OCI-LY7 (cell line): Measurements from ENCODE around the gene MAMDC2.

ENCODE experiments used
- EZH2phosphoT487 ChIP-seq: fragments of 200-600 bp; sonication (generic); IDR thresholded peaks from 2 replicates; pipeline ENCODE4 v1.6.1; 2018; ENCODE audit warnings: low read depth, borderline replicate concordance, mild to moderate bottlenecking, mixed run types, antibody characterized with exemption, low read length, moderate library complexity, mixed read lengths
- TF ChIP-seq, protein P1 (sequence below): fragments of 200-600 bp; sonication (generic); conservative IDR thresholded peaks from 2 replicates; pipeline ENCODE4 v1.5.1; 2014; ENCODE audit warnings: mild to moderate bottlenecking, antibody characterized with exemption, low read length, moderate library complexity, mixed read lengths

DNA sequence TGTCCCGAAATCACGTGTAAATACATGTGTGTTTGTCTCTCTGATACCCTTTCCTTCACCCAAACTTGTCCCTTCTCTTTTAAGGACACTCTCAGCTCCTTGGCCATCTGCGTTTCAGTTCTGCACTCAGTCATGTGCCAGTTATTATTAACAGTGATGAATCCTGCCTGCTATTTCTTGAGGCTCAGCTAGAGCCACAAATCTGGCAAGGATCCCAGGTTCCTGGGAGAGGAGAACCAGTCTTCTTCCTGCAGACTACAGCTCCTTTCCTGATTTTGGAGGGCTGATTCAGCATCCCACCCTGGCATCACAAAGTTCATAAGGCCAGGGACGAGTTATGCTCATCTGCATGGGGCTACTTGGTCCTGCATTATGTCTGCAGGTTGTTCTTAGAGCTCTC, 5.6 kb downstream of the MAMDC2 start:
- TF ChIP-seq, protein P1, sequence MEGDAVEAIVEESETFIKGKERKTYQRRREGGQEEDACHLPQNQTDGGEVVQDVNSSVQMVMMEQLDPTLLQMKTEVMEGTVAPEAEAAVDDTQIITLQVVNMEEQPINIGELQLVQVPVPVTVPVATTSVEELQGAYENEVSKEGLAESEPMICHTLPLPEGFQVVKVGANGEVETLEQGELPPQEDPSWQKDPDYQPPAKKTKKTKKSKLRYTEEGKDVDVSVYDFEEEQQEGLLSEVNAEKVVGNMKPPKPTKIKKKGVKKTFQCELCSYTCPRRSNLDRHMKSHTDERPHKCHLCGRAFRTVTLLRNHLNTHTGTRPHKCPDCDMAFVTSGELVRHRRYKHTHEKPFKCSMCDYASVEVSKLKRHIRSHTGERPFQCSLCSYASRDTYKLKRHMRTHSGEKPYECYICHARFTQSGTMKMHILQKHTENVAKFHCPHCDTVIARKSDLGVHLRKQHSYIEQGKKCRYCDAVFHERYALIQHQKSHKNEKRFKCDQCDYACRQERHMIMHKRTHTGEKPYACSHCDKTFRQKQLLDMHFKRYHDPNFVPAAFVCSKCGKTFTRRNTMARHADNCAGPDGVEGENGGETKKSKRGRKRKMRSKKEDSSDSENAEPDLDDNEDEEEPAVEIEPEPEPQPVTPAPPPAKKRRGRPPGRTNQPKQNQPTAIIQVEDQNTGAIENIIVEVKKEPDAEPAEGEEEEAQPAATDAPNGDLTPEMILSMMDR, result no peak
- TF ChIP-seq EZH2phosphoT487, result no peak
